GM08714 (cell line): ENCODE data around the gene TRPM5.

Experiments used
- H3K4me3 ChIP-seq: fragments of 200-500 bp; sonication (Bioruptor generic); 2 replicates; pipeline ENCODE4 v1.5.1; 2014; ENCODE audit warnings: mild to moderate bottlenecking, low read length, inconsistent platforms
- ZNF274 ChIP-seq: IDR thresholded peaks from 2 replicates; pipeline ENCODE4 v1.6.1; 2012; ENCODE audit warnings: mild to moderate bottlenecking, low read depth, low read length

TRPM5 gene

GRCh38 chr11:2409126-2409525, 35.2 kb downstream of the TRPM5 start:
- no peak for TF ChIP-seq ZNF274
- H3K4me3 ChIP-seq: no peak overlapping the region

DNA sequence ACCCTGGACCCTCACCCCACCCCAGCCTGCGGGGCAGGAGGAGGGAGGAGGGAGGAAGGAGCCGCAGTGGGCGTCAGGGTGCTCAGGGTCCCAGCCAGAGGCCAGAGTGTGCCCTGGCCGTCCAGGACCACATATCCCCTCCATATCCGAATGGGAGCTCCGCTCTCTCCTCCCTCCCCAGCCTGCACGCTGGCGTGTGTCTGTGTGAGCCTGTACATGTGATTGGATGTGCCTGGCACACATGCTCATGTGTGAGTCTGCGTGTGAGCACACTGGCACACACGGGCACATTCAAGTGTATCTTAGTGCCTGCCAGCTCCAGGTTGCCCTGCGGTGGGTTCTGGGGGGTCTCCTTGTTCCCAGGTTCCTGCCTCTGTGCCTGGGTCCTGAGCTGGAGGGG, 35.6 kb downstream of the TRPM5 start:
- no peak for TF ChIP-seq ZNF274
- H3K4me3 ChIP-seq: no peak overlapping the region

DNA sequence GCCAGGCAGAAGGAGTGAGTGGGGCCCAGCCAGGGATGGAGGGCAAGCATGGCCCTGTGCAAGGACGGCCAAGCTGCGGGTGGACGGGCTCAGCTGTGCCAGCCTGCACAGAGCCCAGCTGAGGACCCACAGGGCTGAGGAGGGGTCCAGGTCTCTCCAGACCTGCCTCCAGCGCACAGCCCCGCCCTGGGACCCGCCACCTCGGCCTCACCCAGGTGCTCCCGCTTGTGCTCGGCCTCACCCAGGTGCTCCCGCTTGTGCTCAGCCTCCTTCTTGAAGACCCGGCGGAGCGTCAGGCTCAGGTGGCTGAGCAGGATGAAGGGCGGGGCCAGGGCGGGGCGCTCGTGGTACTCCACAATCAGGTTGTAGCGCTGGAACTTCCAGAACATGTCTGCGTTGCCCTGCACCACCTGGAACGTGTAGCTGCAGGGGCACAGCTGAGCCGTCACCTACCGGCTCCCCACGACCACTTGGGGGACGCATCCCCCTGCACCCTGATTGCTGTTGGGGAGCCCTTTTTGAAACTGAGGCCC, 37.4 kb downstream of the TRPM5 start:
- H3K4me3 ChIP-seq: no peak overlapping the region
- no peak for TF ChIP-seq ZNF274

DNA sequence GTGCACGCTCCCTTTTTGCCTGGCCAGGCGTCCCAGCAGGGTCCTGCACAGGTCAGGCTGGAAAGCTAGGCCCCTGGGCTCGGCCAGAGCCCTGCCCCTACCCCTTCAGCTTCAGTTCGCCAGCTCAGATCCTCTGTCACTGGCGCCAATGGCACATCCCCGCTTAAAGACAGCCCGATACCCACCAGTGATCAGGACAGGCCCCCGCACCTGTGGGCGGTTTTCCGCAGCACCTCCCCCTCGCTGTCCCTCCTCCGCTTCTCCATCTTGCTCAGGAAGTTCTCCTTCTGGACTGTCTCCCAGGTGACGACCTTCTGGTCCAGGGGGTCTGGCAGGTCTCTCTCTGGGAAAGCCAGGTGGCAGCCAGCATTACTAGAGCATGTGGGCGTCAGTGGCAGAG, 37.9 kb downstream of the TRPM5 start:
- TF ChIP-seq ZNF274: no peak
- no peak overlapping the region for H3K4me3 ChIP-seq

DNA sequence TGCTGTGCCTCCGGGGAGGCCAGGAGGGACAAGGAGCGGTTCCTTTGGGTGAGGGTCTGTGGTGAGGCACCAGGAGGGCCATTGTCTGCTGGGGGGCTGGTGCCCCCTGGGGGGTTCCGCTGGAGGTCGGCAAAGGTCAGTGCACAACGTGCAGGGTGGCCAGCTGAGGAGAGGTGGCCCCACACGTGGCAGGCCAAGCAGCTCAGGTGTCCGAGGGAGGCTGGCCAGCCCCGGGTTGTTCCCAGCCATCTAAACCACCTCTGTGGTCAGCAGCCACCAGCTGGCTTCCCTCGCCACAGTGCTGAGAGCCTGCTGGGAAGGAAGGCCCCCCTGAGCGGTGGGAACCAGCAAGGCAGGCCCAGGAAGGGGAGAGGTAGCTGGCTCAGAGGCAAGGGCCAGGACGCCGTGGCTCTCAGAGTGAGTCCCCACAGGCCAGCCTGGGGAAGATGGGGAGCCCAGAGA, 39.5 kb downstream of the TRPM5 start:
- no peak overlapping the region for H3K4me3 ChIP-seq
- TF ChIP-seq ZNF274: no peak

DNA sequence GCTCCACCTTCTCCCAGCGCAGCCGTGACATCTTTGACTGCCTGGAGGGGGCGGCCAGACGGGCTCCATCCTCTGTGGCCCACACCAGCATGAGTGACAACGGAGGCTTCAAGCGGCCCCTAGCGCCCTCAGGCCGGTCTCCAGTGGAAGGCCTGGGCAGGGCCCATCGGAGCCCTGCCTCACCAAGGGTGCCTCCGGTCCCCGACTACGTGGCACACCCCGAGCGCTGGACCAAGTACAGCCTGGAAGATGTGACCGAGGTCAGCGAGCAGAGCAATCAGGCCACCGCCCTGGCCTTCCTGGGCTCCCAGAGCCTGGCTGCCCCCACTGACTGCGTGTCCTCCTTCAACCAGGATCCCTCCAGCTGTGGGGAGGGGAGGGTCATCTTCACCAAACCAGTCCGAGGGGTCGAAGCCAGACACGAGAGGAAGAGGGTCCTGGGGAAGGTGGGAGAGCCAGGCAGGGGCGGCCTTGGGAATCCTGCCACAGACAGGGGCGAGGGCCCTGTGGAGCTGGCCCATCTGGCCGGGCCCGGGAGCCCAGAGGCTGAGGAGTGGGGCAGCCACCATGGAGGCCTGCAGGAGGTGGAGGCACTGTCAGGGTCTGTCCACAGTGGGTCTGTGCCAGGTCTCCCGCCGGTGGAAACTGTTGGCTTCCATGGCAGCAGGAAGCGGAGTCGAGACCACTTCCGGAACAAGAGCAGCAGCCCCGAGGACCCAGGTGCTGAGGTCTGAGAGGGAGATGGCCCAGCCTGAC, 41.2 kb downstream of the TRPM5 start:
- TF ChIP-seq ZNF274: no peak
- H3K4me3 ChIP-seq: no peak overlapping the region

GRCh38 chr11:2402106-2402505, 42.2 kb downstream of the TRPM5 start:
- peak overlapping the region; percentile 70; the same call in 1 of the 2 replicates for H3K4me3 ChIP-seq
- TF ChIP-seq ZNF274: no peak

GRCh38 chr11:2401436-2401984, 42.8 kb downstream of the TRPM5 start:
- H3K4me3 ChIP-seq: peak overlapping the region; percentile 70
- no peak for TF ChIP-seq ZNF274

DNA sequence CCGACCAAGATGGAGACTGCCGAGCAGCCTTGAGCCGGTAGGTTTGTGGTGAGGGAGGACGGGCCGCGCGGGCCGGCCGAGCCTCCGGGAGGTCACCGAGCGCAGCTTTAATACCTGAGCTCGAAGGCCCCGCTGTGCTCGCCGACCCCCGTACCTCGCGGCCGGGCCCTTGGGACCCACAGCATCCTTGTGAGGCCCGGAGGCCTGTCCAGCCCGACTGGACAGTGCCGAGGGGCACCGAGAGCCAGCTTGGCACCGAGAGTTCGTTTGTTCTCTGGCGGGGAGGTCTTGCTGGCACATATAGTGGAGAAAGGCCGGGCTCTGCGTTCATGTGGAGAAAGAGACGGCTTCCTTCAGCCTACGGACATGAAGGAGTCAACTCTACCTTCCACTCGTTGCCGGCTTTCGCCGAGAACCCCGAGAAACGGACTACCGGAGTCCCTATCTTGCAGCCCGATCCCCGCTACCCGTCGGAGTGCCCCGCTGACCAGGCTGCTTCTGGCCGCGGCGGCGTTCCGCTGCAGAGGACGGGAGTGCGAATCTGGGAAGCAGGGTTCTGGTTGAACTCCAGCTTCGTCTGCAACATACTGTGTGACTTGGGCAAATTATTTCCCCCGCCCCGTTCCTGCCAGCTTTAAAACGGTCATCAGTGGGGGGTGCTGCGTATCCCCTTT, 43.4 kb downstream of the TRPM5 start:
- peak overlapping the region; percentile 70 for H3K4me3 ChIP-seq
- no peak for TF ChIP-seq ZNF274

DNA sequence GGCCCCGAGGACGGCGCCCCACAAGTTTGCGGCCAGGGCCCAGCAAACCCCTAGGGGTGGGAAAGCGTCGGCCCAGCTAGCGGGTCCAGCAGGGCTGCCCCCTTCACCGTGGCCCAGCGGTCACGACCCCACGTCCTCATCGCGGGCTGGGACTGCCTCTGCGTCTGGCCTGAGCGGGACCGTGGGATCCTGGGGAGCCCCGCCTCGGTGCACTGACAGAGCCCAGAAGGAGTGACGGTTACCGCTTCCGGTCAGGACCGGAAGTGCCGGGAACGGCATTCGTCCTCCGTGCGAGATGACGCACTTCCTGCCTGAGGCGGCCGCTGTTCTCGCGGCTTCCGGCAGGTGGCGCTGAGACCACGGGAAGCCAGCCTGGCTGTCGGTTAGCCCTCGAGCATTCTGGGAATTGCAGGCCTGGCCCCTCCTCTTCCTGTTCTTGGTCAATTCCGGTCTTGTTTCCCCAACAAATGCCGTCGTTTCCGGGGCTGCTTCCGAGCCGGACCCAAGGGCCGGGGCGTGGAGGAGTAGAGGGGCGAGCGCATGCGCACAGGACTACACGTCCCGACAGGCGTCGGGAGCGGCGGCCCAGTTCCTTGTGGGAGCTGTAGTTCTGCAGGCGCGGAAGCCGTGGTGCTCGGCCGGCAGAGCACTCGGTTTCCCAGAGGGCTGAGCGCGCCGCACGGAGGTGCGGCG, 44.1 kb downstream of the TRPM5 start, which contains the start of gene TSSC4:
TSSC4 (plus strand) TSS at position 682 of the 693 bp plus-strand sequence. CDS start 1,884 bp downstream, outside the sequence.
- H3K4me3 ChIP-seq: peak within 1 kb of the TSS; percentile 73
- no peak for TF ChIP-seq ZNF274

- peak overlapping the region; percentile 73 for H3K4me3 ChIP-seq
- no peak for TF ChIP-seq ZNF274
Measured at GRCh38 chr11:2399488-2400068, 44.7 kb downstream of the TRPM5 start.

DNA sequence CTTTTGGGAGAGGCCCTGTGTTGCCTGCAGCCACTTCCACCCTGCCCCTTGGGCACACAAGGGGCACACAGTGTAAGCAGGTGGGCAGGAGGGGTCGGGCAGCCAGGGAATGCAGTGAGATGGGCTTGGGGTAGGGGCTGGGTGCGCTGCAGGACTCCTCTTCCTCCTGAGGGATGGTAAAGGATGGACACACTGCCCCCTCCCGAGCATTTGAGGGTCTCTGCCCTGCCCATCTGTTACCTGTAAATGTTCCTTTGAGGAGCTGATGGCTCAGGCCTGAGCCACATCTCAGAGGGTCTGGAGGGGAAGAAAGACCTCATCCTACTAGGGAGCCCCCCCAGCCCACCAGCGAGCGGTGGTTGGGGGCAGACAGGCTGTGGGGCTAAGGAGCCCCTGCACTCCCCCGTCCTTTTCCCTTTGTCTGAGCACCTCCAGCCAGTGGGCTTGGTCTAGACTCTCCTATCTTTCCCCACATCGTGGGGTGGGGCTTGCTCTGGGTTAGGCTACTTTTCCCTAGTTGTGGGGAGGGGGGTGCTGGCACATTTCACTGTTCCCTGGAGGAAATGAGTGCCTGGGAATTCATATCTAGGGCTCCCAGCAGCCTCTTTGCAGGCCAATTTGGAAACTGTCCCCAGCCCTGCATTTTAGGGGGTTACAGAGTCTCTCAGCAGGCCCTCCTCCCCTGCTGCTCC, 45.5 kb downstream of the TRPM5 start:
- peak overlapping the region; percentile 73; the same call in 1 of the 2 replicates for H3K4me3 ChIP-seq
- TF ChIP-seq ZNF274: no peak

DNA sequence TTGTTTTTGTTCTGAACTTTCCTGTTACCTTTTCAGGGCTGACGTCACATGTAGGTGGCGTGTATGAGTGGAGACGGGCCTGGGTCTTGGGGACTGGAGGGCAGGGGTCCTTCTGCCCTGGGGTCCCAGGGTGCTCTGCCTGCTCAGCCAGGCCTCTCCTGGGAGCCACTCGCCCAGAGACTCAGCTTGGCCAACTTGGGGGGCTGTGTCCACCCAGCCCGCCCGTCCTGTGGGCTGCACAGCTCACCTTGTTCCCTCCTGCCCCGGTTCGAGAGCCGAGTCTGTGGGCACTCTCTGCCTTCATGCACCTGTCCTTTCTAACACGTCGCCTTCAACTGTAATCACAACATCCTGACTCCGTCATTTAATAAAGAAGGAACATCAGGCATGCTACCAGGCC, 47.3 kb downstream of the TRPM5 start:
- no peak for TF ChIP-seq ZNF274
- no peak overlapping the region for H3K4me3 ChIP-seq
